DMS 273 (cell line): ENCODE measurements around the gene DDX5.

Experiments used
- DNase-seq: peaks from one replicate; lab custom pipeline; 2025; ENCODE audit not compliant: unreplicated experiment; lab: John Stamatoyannopoulos, UW

The DDX5 gene

DNA sequence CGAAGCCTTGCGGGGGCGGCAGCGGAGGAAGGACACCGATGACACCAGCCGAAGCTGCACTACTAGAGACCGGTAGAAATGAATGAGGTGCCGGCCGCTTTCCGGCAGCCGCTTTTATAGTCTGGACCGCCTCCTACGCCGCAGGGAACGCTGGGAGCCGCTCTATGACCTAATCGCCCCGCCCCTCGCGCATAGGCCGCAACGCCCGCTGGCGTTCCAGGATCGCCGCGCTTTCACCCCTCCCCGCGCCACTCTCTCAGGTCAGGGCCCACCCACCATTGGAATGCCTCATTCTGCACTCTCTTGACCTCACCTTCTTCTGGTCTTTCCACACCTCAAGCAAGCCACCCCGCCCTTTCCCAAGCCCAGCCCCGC is at the start of gene DDX5:
TSS of gene DDX5 (minus strand) at position 89 of the 375 bp plus-strand sequence. CDS start 170 bp downstream, outside the sequence.
- DNase-seq, result peak; percentile 99

DNA sequence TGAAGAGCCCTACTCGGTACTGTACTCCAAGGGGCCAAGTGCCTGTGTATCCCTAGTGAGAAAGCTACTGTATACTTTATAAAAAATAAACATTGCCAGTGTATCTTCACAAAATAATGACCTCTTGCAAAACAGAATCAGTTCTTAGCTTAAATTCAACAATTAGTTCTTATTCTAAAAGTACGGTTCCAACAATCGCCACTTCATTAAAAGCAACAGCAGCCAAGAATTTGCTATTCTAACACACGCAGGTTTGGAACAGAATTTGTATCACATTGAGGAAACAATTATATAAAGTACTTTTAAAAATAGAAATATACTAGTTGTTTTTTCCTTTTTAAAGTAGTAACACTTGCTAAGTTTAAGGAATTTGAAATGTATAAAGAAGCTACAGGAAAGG is 49.2 kb upstream of the DDX5 start:
- DNase-seq, result no peak

GRCh38 chr17:64554028-64554637 is 48.0 kb upstream of the DDX5 start:
- DNase-seq, result no peak

- DNase-seq, result no peak
Measured at GRCh38 chr17:64551461-64551860, 45.4 kb upstream of the DDX5 start.

- no peak for DNase-seq
Measured at GRCh38 chr17:64547319-64547718, 41.2 kb upstream of the DDX5 start.

DNA sequence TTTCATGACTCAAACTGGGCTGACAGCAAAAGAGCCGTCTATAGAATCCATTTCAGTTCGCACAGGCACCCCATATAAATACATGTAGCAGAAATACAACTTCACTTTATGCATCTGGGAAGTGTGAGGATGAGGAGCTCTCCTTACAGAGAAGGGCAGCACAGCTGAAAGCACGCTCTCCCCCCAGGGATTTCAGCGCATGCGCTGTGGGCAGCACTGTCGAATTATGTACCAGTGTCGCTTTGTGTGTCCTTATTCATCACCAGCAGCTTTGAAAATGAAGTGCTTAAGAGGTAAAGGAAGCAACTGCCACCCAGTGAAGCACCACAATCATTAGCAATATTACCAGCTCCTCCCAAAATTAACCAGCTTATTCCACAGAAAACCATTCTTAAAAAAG is 40.6 kb upstream of the DDX5 start:
- no peak for DNase-seq

DNA sequence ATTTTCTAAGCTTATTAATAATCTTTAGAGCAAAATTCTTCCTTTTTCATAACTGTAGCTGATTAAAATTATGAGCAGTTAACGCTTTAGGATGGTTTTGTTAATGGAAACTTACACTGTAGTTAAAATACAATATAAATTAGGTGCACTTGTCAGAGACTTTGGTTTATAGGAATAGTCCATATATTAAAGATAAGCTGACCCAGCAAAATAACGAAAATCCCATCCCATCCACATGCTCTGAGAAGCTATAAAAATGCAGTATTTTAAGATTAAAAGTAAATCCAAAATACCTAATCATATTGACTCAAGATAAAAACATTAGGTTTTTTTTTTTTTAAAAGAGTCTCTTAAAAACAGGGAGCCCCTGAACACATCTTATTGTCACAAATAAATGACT is 38.7 kb upstream of the DDX5 start:
- no peak for DNase-seq

- no peak for DNase-seq
Measured at GRCh38 chr17:64540118-64540776, 34.2 kb upstream of the DDX5 start.

- peak; percentile 10 for DNase-seq
Measured at GRCh38 chr17:64538508-64539130, 32.5 kb upstream of the DDX5 start.

- no peak for DNase-seq
Measured at GRCh38 chr17:64537488-64537887, 31.4 kb upstream of the DDX5 start.

GRCh38 chr17:64536913-64537312 is 30.8 kb upstream of the DDX5 start:
- DNase-seq, result no peak

DNA sequence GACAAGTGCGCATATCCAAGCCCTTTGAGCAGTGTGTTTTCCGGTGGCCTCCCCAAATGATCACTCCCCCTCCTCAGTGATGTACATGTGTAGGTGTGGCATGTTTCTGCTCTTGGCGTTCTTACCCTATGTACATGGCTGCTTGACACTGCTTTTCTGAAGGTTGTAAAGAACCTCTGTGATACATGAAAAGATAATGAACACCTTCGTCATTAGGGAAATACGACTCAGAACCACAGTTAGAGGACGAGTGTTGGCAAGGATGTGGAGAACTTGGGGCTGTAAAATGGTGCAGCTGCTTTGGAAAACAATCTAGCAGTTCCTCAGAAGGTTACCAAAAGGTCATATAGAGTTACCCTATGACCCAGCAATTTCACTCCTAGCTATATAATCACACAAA is 29.3 kb upstream of the DDX5 start:
- DNase-seq, result no peak

- DNase-seq, result no peak
Measured at GRCh38 chr17:64534187-64534586, 28.1 kb upstream of the DDX5 start.

DNA sequence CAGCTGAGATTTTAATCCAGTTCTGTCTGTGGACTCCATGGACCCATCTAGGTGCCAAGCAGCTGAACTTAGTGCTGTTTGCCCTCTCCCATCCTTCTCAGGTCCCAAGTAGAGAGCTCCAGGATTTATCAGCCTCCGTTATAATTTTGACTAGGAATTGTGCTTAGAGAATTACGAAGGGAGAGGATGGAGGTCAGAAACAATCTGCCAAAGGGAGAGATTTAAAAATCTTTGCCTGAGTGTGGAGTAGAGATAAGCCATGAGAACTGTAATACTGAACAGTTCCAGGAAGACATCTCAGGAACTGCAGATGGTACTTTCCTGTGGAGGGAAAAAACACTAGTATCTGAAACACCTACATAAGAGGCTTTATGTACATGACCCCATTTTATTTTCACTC is 27.7 kb upstream of the DDX5 start:
- no peak for DNase-seq

DNA sequence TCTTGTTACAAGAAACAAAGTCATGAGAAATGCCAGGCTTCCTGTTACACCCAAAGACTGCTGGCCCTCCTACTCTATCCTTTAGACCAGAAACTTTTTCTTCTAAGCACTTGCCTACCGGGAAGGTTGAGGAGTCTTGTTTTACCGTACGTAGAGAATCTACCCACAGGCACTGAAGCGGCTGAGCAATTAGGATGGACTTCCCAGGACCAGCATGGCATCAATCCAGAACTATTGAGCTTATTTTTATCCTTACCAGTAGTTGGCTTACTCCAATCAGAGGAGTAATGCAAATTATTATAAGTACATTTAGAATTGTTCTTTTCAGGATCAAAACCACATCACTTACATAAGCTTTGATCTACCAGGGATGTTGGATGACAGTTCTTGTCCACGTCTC is 26.3 kb upstream of the DDX5 start:
- DNase-seq, result no peak

DNA sequence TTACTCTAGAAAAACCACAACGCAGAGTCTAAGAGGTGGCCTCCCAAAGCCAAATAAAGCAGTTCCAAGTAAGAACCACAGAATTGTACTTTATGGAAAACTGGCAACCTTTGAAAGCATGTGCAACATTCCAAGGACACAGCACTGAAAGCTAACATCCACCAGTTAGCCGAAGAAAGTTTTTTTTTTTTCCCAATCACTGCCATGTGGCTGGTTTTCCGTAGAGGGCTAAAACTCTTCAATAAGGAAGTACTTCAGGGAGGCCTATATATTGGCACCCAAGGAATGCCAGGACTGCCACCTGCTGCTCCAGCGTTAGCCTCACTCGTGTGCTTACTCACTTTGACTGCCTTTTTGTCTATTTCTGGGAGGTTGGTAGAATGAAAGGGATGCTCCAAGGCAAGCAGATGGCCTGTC is 25.9 kb upstream of the DDX5 start:
- no peak for DNase-seq

- DNase-seq, result no peak
Measured at GRCh38 chr17:64529221-64529620, 23.1 kb upstream of the DDX5 start.

DNA sequence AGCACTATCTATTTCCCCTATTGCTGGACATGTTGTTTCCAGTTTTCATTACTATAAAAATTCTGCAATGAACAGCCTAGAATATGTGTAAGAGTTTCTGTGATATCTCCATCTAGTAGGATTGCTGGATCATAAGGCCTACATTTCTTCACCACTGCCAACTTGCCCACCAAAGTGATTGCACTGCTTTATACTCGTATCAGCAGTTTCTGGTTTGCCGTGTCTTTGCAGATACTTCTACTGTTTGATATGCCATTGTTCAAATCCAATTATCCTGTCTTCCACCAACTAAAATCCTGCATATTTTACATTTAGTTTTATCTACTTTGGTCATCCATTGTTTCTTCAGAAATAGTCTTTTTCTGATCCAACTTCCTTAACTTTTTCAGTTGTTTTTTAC is 21.8 kb upstream of the DDX5 start:
- no peak for DNase-seq

- DNase-seq, result no peak
Measured at GRCh38 chr17:64520359-64520758, 14.3 kb upstream of the DDX5 start.

DNA sequence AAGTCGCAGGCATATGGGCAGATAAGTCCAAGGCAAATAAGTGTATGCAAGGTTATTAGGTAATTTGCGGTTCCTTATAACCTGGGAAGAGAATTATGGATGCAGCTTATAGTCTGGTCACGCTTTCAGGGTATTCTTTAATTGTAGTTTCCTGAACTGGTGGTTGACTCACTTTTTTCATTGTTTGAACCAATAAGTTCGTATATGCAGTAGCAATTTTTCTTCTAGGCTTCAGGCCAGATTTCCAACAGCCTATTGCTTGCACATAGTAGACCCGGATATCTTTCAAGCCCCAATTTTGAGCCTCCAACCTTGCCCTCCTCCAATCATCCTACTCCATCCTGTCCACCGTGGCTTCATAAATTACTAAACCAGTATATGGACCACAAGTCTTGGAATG is 13.5 kb upstream of the DDX5 start:
- DNase-seq, result no peak

DNA sequence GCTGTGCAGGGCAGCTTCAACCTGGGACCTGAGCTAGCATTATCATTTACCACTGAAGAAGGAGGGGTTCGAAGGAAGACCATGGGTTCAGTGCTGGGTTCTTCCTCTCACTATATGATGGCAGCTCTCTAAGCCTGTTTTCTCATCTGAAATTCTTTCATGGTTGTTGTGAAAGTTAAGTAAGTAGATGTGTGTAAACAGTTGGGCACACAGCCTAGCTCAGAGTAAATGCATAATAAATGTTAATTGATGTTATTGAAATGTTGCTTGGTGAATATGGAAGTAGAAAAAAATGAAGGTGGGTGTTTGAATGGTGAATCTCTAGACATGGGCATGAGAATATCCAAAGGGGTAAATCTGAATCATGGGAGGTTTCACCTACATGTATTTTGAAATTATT is 9.7 kb upstream of the DDX5 start:
- no peak for DNase-seq

GRCh38 chr17:64515419-64515818 is 9.3 kb upstream of the DDX5 start:
- DNase-seq, result no peak

DNA sequence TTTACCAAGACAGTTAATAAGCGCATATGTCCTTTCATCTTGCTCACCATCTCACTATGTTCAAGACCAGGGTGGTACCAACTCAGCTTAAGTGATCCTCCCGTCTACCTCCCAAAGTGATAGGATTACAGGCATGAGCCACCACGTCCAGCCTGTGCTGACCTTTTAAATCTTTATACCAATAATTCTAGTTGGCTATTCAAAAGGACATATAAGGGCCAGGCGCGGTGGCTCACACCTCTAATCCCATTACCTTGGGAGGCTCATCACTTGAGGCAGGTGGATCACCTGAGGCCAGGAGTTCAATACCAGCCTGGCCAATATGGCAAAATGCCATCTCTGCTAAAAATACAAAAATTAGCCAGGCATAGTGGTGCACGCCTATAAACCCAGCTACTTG is 3.1 kb upstream of the DDX5 start:
- no peak for DNase-seq
